Fibroblast of peridontal ligament (primary cell): ENCODE results near the gene FOXC1.

Source experiments
- DNase-seq: peaks from one replicate; pipeline ENCODE4 v3.0.0-alpha.2; 2010; ENCODE audit errors: extremely low read depth

Gene FOXC1

DNA sequence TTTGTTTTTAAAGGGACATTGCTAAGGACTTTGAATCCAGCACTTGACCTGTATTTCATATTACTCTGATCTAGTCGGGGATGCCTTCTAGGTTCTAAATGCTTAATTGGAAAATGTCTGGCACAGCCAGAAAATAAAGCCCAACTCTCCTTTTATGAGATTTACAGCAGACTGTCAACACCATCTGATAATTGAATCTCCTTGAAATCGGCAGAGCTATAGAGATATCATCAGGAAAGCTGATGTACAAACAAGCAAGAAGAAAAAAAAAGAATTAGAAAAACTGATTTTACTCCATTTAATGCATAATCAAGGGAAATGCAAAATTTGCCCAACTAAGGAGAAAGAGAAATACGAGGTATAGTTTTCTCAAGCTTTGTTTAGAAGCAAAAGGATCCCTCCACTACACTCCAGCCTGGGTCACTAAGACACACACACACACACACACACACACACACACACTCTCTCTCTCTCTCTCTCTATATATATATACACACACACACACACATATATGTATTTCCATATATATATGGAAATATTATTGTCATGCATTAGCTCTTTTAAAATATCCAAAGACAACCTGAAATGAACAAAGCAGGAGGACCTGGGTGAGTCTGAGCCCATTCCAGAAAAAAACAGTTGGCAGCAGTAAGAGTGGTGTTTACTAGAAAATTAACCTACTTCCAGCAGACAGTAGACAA, 9.5 kb upstream of the FOXC1 start:
- DNase-seq, result no peak

- DNase-seq, result no peak
These were observed 9.0 kb upstream of the FOXC1 start for GRCh38 chr6:1600764-1601157.

DNA sequence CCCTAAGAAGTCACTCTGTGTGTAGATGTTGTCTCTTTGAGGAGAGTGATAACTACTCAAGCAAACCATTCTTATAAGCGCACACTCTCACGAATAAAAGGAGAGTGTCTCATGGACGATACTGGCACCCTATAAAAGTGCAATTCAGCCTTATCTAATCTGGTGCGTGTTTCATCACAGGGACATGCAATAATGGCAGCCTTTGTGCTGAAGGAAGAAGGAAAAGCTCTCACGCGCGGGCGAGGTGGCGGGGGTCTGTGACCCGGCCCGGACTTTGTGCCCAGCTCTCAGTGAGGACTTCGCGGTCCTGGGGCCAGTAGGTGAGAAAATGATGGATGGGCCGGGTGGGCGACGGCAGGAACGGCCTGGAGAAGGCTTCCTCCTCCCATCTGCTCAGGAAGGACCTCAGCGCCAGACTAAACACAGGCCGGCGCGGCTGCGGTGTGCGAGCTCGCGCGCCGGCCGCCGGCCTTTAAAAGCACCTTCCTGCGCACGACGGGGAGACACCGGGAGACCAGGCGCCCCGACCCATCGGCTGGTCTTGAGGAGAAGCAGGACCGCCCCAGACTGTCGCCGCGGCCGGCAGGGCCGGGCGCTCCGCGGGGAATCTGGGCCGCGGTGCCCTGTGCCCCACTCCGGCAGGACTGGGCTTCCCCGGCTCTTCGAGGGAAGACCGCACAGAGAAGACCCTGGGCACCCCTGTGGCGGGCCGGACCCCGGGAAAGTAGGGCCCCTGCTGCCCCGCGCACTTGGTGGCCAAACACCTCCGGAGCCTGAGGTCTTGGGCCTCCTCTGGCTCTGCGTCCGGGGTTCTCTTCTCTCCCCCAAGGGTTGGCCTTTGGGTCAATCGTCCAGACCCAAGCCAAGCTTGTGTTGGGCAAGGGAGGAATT, 8.3 kb upstream of the FOXC1 start:
- DNase-seq, result no peak

GRCh38 chr6:1602049-1602713, 7.5 kb upstream of the FOXC1 start:
- DNase-seq, result no peak

- DNase-seq, result no peak
These were observed 6.0 kb upstream of the FOXC1 start for GRCh38 chr6:1603708-1604107.

- DNase-seq, result peak; percentile 35
These were observed 5.3 kb upstream of the FOXC1 start for GRCh38 chr6:1604158-1605003.

- no peak for DNase-seq
These were observed 4.5 kb upstream of the FOXC1 start for GRCh38 chr6:1605004-1605892.

DNA sequence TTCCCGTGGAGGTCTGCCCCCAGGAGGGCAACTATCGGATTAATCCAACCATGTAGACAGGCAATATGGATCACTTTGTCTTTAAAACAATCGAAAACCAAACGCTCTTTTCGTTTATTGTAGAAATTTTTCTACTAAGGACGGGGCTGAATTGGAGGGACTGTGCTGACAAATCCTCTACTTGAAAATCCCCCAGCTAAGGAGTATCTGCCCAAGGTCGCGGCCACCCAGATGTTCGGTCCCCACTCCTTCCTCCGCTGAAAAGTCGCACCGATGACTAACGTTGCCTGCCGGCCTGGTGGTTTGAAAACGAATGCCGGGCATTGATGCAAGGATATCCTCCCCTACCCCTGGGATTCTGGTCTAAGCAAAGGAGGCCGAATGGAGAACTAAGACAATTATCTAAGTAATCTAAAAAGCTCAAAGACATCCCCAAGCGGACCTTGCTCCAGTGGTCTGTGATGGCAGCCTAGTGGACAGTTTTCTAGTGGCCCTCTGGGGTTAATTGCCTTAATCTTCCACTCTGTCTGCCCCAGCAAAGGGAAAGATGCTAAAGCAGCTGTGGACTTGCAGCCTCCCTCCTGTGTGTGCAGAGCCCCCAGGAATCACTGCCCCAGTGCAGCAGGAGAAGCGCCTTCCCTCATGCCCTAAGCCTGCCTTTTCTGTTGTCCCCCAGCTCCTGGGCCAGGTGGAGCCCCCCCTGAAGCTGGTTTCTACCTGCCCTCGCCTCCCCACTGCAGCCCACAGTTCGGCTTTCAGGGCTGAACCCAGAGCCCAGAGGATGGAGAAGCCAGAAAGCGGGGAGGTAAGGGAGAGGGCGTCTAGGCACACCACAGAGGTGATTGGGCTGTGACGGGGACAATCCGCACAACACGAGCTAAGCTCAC, 3.6 kb upstream of the FOXC1 start:
- no peak for DNase-seq

GRCh38 chr6:1606780-1607515, 2.8 kb upstream of the FOXC1 start:
- DNase-seq, result no peak

GRCh38 chr6:1607516-1608221, 2.0 kb upstream of the FOXC1 start:
- no peak for DNase-seq

- DNase-seq, result no peak
These were observed 1.3 kb upstream of the FOXC1 start for GRCh38 chr6:1608222-1609040.

- no peak for DNase-seq
These were observed 571 bp upstream of the FOXC1 start for GRCh38 chr6:1609041-1609647.

- DNase-seq, result peak; percentile 38
These were observed 994 bp downstream of the FOXC1 start for GRCh38 chr6:1610497-1611321.

GRCh38 chr6:1611322-1611571, 1.5 kb downstream of the FOXC1 start:
- DNase-seq, result peak; percentile 35

DNA sequence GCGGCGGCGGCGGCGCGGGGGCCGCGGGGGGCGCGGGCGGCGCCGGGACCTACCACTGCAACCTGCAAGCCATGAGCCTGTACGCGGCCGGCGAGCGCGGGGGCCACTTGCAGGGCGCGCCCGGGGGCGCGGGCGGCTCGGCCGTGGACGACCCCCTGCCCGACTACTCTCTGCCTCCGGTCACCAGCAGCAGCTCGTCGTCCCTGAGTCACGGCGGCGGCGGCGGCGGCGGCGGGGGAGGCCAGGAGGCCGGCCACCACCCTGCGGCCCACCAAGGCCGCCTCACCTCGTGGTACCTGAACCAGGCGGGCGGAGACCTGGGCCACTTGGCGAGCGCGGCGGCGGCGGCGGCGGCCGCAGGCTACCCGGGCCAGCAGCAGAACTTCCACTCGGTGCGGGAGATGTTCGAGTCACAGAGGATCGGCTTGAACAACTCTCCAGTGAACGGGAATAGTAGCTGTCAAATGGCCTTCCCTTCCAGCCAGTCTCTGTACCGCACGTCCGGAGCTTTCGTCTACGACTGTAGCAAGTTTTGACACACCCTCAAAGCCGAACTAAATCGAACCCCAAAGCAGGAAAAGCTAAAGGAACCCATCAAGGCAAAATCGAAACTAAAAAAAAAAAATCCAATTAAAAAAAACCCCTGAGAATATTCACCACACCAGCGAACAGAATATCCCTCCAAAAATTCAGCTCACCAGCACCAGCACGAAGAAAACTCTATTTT, 2.0 kb downstream of the FOXC1 start:
- DNase-seq, result peak; percentile 55
